ENCODE results near the gene MGST2. TPM values are rescaled to one million over a fixed set of nuclear protein-coding genes. Genes with fewer than 3 reads are reported as not detected.

The MGST2 gene
- total and polyA plus RNA-seq, 2 donors from 2014 or later = 62.8 to 168 TPM

DNA sequence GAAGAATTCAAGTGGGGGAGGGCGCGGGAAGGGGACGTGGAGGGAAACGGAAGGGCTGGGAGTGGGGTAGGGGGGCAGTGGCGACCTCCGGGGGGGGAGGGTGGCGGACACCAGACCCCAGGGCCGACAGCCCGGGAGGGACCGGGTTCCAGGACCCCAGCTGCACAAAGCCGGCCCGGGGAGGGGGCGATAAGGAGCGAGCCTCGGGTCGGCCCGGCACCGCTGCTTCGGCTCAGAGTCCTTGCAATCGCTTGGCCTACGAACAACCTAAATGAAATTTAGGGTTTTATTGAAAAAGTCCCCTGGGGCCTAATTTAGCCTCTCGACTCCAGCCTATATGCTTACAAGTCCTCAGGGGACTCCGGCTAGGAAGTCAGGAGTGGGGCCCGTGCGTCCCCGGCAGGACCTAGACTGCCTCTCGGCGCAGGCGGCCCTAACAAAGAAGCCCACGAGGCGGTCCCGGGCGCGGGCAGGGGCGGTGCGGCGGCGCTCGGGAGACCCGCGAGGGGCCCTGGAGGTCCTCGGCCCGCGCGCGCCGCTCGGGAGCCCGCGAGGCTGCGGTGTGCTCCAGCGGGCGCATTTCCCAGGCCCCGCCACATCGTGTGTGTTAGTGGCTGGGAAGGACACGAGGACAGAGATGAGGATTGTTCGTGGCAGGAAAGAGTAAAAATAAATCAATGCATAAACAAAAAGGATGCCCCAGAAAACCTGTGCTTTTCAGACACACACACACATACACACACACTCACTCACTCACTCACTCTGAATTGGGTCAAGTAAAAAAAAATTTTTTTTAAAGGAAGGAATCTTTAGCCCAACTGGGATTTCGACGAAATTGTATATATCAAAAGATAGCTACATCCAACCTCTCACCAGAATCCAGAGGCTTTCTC is 70.0 kb downstream of the MGST2 start:
- Histone ChIP-seq H3K9me3 (ENCODE audit: control insufficient read depth in 2 of 3, insufficient read depth in 1 of 3, low read length in 3 of 3) (no peaks in the 10 kb centered on the region), H3K36me3 (ENCODE audit: control insufficient read depth in 2 of 3, insufficient read depth in 3 of 3, low read length in 3 of 3) (no peaks in the 10 kb centered on the region), H3K4me1 (ENCODE audit: control insufficient read depth in 2 of 3, insufficient read depth in 2 of 3, low read depth in 1 of 3, low read length in 3 of 3) (peaks cover 2 to 10% (median 10%) of the 10 kb centered on the region in 3 donors), H3K27me3 (ENCODE audit: control insufficient read depth, insufficient read depth, low read length) (no peaks in the 10 kb centered on the region), H3K4me3 (ENCODE audit: low read length in 3 of 3) (peak overlapping the region; percentile 72 to 77 (median 76)), H3K9ac (ENCODE audit: low read length in 3 of 3) (peak overlapping the region in 2 of 3 donors; percentile 58 to 77), H3K27ac (ENCODE audit: low read depth in 2 of 2, low read length in 2 of 2) (peak overlapping the region; percentile 23 to 53)
- DNase-seq = peak; percentile 68 to 85 (median 82)
- FAIRE-seq = no peak
- intact Hi-C loops (cut with DNase I) = loop anchor here (10.0 kb wide), 1 partner anchor 519 kb away; no protein-coding TSS in a partner anchor
- TF ChIP-seq, protein P1, sequence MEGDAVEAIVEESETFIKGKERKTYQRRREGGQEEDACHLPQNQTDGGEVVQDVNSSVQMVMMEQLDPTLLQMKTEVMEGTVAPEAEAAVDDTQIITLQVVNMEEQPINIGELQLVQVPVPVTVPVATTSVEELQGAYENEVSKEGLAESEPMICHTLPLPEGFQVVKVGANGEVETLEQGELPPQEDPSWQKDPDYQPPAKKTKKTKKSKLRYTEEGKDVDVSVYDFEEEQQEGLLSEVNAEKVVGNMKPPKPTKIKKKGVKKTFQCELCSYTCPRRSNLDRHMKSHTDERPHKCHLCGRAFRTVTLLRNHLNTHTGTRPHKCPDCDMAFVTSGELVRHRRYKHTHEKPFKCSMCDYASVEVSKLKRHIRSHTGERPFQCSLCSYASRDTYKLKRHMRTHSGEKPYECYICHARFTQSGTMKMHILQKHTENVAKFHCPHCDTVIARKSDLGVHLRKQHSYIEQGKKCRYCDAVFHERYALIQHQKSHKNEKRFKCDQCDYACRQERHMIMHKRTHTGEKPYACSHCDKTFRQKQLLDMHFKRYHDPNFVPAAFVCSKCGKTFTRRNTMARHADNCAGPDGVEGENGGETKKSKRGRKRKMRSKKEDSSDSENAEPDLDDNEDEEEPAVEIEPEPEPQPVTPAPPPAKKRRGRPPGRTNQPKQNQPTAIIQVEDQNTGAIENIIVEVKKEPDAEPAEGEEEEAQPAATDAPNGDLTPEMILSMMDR (IDR thresholded peaks at IDR 0.05; ENCODE audit: borderline replicate concordance, extremely low read depth, insufficient read depth) = no peak

DNA sequence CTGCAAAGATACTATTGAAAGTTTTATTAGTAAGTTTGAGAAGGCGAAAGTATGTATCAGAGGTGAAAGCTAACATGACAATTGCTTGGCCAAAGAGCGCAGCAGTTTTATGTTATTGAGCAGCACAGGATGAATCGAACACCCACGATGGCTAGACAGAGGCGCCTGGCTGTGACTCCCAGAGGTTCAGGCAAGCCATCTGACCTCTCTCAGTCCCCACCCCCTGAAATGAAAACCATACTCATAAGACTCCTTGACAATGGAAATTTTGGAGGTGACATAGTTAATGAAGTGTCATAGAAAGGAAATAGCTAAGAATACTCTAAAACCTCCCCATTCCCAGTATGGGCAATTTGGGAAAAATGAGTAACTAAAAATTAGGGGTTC is 70.6 kb downstream of the MGST2 start:
- no peak for FAIRE-seq
- H3K27me3 ChIP-seq (ENCODE audit: control insufficient read depth, insufficient read depth, low read length) = no peaks in the 10 kb centered on the region
- TF ChIP-seq, protein P1 (IDR thresholded peaks at IDR 0.05; ENCODE audit: borderline replicate concordance, extremely low read depth, insufficient read depth) = no peak
- no peak overlapping the region for H3K9ac ChIP-seq (ENCODE audit: low read length in 3 of 3)
- H3K9me3 ChIP-seq (ENCODE audit: control insufficient read depth in 2 of 3, insufficient read depth in 1 of 3, low read length in 3 of 3) = no peaks in the 10 kb centered on the region
- H3K27ac ChIP-seq (ENCODE audit: low read depth in 2 of 2, low read length in 2 of 2) = no peak overlapping the region
- intact Hi-C loops (cut with DNase I) = loop anchor here (10.0 kb wide), 1 partner anchor 519 kb away; no protein-coding TSS in a partner anchor
- H3K36me3 ChIP-seq (ENCODE audit: control insufficient read depth in 2 of 3, insufficient read depth in 3 of 3, low read length in 3 of 3) = no peaks in the 10 kb centered on the region
- peak overlapping the region in 1 of 3 donors; percentile 76 for H3K4me3 ChIP-seq (ENCODE audit: low read length in 3 of 3)
- H3K4me1 ChIP-seq (ENCODE audit: control insufficient read depth in 2 of 3, insufficient read depth in 2 of 3, low read depth in 1 of 3, low read length in 3 of 3) = peaks cover 2 to 12% (median 10%) of the 10 kb centered on the region in 3 donors
- DNase-seq = peak in 1 of 5 donors; percentile 22

DNA sequence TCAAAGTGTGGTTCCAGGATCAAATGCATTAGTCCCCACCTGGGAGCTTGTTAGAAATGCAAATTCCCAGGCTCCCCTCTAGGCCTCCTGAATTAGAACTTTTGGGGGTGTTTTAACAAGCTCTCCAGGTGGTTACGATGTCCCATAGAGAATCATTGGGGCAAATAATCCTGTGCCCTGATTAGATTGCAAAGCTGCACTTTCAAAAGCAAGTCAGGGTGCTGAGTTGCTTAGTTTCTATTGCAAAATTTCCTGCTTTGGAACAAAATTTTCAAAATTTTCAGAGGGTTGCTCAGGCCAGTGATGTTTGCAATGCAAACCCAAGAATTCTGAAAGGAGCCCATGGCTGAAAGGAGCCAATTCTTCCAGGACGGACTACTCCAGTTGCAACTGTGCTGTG is 71.0 kb downstream of the MGST2 start:
- Histone ChIP-seq H3K4me1 (ENCODE audit: control insufficient read depth in 2 of 3, insufficient read depth in 2 of 3, low read depth in 1 of 3, low read length in 3 of 3) (peaks cover 2 to 12% (median 10%) of the 10 kb centered on the region in 3 donors), H3K4me3 (ENCODE audit: low read length in 3 of 3) (no peak overlapping the region), H3K9me3 (ENCODE audit: control insufficient read depth in 2 of 3, insufficient read depth in 1 of 3, low read length in 3 of 3) (no peaks in the 10 kb centered on the region), H3K9ac (ENCODE audit: low read length in 3 of 3) (no peak overlapping the region), H3K27me3 (ENCODE audit: control insufficient read depth, insufficient read depth, low read length) (no peaks in the 10 kb centered on the region), H3K36me3 (ENCODE audit: control insufficient read depth in 2 of 3, insufficient read depth in 3 of 3, low read length in 3 of 3) (no peaks in the 10 kb centered on the region), H3K27ac (ENCODE audit: low read depth in 2 of 2, low read length in 2 of 2) (no peak overlapping the region)
- TF ChIP-seq, protein P1 (IDR thresholded peaks at IDR 0.05; ENCODE audit: borderline replicate concordance, extremely low read depth, insufficient read depth) = no peak
- no peak for DNase-seq
- no peak for FAIRE-seq
- intact Hi-C loops (cut with DNase I) = loop anchor here (10.0 kb wide), 1 partner anchor 518 kb away; no protein-coding TSS in a partner anchor
